Calu3 (cell line): ENCODE results near the gene MT1E. TPM values are rescaled to one million over a fixed set of nuclear protein-coding genes. Genes with fewer than 3 reads are reported as not detected.

Experiments used
- BruUV-seq: library from RNA; stranded (reverse); fragments of 400-500 nt; replicated peaks from 2 replicates; lab custom pipeline; 2021; lab: Mats Ljungman, UMichigan
- CTCF ChIA-PET: fragments of 300-600 bp; sonication (Branson Sonifier 250); formaldehyde crosslinking; loops from one replicate; lab custom pipeline; 2022; ENCODE audit warnings: antibody characterized with exemption; lab: Charles Lee
- DNase-seq: peaks from one replicate; pipeline ENCODE4 v3.0.0; 2022
- H3K27ac Mint-ChIP-seq: one replicate; pipeline ENCODE4 v1.8.0; 2022; ENCODE audit warnings: mixed read lengths; ENCODE audit not compliant: unreplicated experiment
- H3K27me3 Mint-ChIP-seq: one replicate; pipeline ENCODE4 v1.8.0; 2022; ENCODE audit warnings: mixed read lengths; ENCODE audit not compliant: unreplicated experiment
- H3K36me3 Mint-ChIP-seq: one replicate; pipeline ENCODE4 v1.8.0; 2022; ENCODE audit warnings: mild to moderate bottlenecking, moderate library complexity, mixed read lengths; ENCODE audit not compliant: insufficient read depth, unreplicated experiment
- H3K4me1 Mint-ChIP-seq: one replicate; pipeline ENCODE4 v1.8.0; 2022; ENCODE audit warnings: mild to moderate bottlenecking, low read depth, mixed read lengths; ENCODE audit not compliant: unreplicated experiment
- H3K4me3 Mint-ChIP-seq: one replicate; pipeline ENCODE4 v1.8.0; 2022; ENCODE audit warnings: mild to moderate bottlenecking, low read depth, moderate library complexity, mixed read lengths; ENCODE audit not compliant: unreplicated experiment
- H3K9me3 Mint-ChIP-seq: one replicate; pipeline ENCODE4 v1.8.0; 2022; ENCODE audit warnings: low read depth, mixed read lengths; ENCODE audit not compliant: unreplicated experiment
- intact Hi-C: fragments of 100-400 bp; cut with micrococcal nuclease; formaldehyde crosslinking; loops from one replicate; pipeline ENCODE4 v1.10.0; 2022; ENCODE audit not compliant: unreplicated experiment
- total RNA-seq: library from RNA; stranded (reverse); gene quantifications from 2 replicates; pipeline ENCODE4 v1.2.3, GENCODE V29; 2022
- TF ChIP-seq, protein P1 (sequence below): fragments of 200-600 bp; IDR thresholded peaks from one replicate; pipeline ENCODE4 v1.8.0; 2022; ENCODE audit warnings: antibody characterized with exemption; ENCODE audit not compliant: unreplicated experiment

The MT1E gene
- total RNA-seq, 1 experiment from 2014 or later = not detected

DNA sequence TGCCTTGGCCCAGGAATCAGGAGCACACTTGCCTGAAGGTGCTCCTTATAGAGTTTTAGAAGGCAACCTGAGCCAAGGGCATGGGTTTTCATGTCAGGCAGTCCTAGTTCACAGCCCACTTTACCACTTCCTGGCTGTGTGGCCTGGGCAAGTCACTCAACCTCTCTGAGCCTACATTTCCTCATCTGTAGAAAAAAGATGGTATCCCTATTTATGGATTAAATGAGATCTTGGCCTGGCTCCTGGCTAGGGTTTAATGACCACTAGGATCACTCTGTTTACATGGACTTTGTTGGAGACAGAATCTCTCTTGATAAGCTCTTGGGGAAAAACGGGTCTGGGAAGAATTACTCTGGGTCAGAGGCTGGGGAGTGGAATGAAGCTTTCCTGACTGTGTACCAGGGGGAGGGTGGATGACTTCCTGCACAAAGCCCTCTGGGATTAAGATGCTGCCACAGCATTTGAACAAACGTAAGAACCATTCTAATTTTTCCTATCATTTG is 14.9 kb upstream of the MT1E start:
- Mint-ChIP-seq H3K4me1 (peaks cover 60% of the 10 kb centered on the region), H3K4me3 (peak overlapping the region; percentile 80), H3K36me3 (peaks cover 18% of the 10 kb centered on the region), H3K27ac (peak overlapping the region; percentile 49), H3K27me3 (no peaks in the 10 kb centered on the region), H3K9me3 (no peaks in the 10 kb centered on the region)
- intact Hi-C loops = no loop called here
- TF ChIP-seq, protein P1, sequence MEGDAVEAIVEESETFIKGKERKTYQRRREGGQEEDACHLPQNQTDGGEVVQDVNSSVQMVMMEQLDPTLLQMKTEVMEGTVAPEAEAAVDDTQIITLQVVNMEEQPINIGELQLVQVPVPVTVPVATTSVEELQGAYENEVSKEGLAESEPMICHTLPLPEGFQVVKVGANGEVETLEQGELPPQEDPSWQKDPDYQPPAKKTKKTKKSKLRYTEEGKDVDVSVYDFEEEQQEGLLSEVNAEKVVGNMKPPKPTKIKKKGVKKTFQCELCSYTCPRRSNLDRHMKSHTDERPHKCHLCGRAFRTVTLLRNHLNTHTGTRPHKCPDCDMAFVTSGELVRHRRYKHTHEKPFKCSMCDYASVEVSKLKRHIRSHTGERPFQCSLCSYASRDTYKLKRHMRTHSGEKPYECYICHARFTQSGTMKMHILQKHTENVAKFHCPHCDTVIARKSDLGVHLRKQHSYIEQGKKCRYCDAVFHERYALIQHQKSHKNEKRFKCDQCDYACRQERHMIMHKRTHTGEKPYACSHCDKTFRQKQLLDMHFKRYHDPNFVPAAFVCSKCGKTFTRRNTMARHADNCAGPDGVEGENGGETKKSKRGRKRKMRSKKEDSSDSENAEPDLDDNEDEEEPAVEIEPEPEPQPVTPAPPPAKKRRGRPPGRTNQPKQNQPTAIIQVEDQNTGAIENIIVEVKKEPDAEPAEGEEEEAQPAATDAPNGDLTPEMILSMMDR = no peak
- CTCF ChIA-PET = interaction anchor here (0.7 to 1.1 kb wide), 2 partner anchors 10 to 97 kb away, joined by 3 read pairs; no protein-coding TSS in a partner anchor
- no TSS peak for BruUV-seq
- no peak for DNase-seq

DNA sequence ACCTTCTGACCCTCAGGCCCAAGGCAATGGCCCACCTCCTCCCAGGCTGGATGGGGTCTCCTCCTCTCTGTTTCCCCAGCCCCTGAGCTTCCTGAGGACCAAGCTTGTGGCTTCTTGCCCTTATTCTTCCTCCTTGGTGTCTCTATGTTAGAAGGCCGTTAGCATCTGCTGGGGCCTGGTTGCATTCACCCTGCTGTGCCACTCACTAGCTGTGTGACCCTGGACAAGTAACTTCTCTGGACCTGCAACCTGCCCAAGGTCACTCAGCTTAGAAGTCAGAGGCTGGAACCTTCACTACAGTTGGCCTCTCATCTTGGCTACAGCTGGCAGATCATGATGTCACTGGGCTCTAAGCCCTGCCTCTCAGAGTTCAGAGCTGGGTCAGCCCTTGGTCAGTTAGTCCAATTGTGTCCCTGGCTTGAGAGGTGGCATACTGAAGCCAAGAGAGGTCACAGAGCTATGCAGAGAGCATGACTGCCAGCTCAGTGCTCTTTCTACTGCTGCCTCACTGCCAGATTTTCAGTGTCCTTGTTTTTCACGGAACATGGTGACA is 14.2 kb upstream of the MT1E start:
- peaks cover 18% of the 10 kb centered on the region for H3K36me3 Mint-ChIP-seq
- CTCF ChIA-PET = interaction anchor here (0.7 to 1.0 kb wide), 2 partner anchors 10 to 91 kb away, joined by 3 to 7 read pairs; no protein-coding TSS in a partner anchor
- H3K27me3 Mint-ChIP-seq = peaks cover 3% of the 10 kb centered on the region
- no peak overlapping the region for H3K27ac Mint-ChIP-seq
- TF ChIP-seq, protein P1 = no peak
- peaks cover 60% of the 10 kb centered on the region for H3K4me1 Mint-ChIP-seq
- intact Hi-C loops = no loop called here
- DNase-seq = no peak
- H3K9me3 Mint-ChIP-seq = no peaks in the 10 kb centered on the region
- BruUV-seq = no TSS peak
- no peak overlapping the region for H3K4me3 Mint-ChIP-seq

DNA sequence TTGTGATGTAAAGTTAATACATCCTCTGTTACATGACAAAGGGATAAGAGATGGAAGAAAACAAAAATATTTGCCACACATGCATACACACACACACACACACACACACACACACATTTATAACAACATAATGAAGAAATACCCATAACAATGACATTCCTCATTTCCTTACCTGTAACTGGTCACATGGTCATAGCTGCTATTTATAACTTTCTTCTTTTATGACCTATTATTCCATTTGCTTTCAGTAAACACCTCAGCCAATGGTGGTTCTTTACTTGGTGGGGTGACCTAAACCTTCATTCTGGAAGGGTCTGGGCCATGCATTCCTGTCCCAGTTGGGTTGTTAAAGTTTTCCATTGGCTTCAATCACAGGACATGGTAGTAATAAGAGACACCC is 11.9 kb upstream of the MT1E start:
- intact Hi-C loops = no loop called here
- Mint-ChIP-seq H3K27ac (no peak overlapping the region), H3K9me3 (no peaks in the 10 kb centered on the region), H3K36me3 (peaks cover 9% of the 10 kb centered on the region), H3K4me3 (no peak overlapping the region), H3K27me3 (peaks cover 26% of the 10 kb centered on the region), H3K4me1 (peaks cover 50% of the 10 kb centered on the region)
- BruUV-seq = no TSS peak
- TF ChIP-seq, protein P1 = no peak
- DNase-seq = no peak
- CTCF ChIA-PET = interaction anchor here (0.6 kb wide), 1 partner anchor 321 kb away, joined by 3 read pairs; no protein-coding TSS in a partner anchor

DNA sequence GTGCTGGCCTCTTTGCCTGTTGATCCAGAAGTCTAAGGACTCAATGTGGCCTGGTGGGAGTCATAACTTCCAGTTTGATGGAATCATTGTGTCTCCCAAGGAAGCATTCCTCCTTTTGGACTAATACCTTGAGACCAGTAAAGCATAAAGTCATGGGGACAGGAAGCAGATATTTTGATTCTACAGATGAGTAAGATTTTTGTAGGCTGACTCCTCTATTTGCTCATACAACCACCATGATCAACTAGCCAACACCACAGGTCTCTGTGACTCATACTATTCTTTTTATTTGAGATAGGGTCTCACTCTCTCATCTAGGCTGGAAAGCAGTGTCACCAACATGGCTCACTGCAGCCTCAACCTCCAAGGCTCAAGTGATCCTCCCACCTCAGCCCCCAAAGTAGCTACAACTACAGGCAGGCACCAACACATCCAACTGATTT is 11.0 kb upstream of the MT1E start:
- no peaks in the 10 kb centered on the region for H3K9me3 Mint-ChIP-seq
- H3K27ac Mint-ChIP-seq = no peak overlapping the region
- intact Hi-C loops = no loop called here
- CTCF ChIA-PET = interaction anchor here (0.6 kb wide), 1 partner anchor 320 kb away, joined by 3 read pairs; no protein-coding TSS in a partner anchor
- H3K36me3 Mint-ChIP-seq = peaks cover under 1% of the 10 kb centered on the region
- peaks cover 41% of the 10 kb centered on the region for H3K4me1 Mint-ChIP-seq
- H3K27me3 Mint-ChIP-seq = peaks cover 35% of the 10 kb centered on the region
- TF ChIP-seq, protein P1 = no peak
- DNase-seq = no peak
- BruUV-seq = no TSS peak
- H3K4me3 Mint-ChIP-seq = no peak overlapping the region
